Endothelial cell of umbilical vein (primary cell): ENCODE measurements around the gene STUM.

Source experiments
- POLR2AphosphoS5 ChIP-seq: IDR thresholded peaks from 2 replicates; pipeline ENCODE4 v1.6.1; 2012; ENCODE audit warnings: low read depth, mild to moderate bottlenecking, control low read depth, low read length, moderate library complexity; ENCODE audit not compliant: insufficient read depth
- TF ChIP-seq, protein P1 (sequence below), 2 donors: IDR thresholded peaks; 1 replicate in 1 of 2; 2 replicates in 1 of 2; pipeline ENCODE4 v1.5.1; 2011; ENCODE audit warnings: low read length in 2 of 2, mild to moderate bottlenecking in 2 of 2, moderate library complexity in 2 of 2, control low read depth in 1 of 2, inconsistent platforms in 1 of 2, low read depth in 1 of 2; ENCODE audit not compliant: insufficient read depth in 1 of 2; ENCODE audit errors: extremely low read depth in 1 of 2

DNA sequence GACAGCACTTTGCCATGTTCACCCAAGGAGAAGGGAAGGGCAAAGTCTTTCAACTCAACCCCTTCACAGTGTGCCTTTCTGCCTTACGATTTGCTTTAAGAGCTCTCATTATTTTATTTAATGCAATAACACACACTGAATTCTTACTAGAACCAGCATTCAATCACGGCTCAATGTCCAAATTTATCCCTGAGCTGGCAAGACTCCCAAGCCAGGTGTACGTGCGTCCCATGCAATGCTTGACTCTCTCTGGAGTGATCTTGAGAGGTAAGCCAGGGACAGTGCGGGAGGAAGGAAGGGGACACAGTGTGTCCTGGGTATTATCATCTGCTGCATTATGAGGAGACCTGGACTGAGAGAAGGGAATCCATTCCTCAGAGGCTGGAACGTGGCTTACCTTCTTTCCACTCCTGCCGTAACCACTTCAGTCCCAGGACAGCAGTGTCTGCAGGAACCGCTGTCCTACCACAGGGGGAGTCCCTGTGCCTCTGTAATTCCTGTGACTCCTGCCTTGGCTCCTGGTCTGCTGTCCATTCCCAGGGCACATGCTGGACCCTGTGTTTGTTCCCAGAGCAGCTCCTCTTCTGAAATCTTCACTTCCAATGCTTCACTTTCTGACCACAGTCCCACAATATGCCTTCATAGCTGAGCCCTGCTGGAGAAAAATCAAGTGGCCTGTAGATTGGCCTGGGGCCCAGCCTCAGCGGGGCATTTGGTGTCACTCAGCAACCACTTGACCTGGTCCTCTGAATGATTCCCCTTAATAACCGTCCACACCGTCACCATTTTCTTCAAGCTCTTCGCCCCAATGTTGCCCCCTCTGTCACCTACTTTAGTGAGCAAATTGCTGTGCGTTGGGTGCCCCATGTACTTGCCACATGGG is 28.6 kb upstream of the STUM start:
- TF ChIP-seq, protein P1, sequence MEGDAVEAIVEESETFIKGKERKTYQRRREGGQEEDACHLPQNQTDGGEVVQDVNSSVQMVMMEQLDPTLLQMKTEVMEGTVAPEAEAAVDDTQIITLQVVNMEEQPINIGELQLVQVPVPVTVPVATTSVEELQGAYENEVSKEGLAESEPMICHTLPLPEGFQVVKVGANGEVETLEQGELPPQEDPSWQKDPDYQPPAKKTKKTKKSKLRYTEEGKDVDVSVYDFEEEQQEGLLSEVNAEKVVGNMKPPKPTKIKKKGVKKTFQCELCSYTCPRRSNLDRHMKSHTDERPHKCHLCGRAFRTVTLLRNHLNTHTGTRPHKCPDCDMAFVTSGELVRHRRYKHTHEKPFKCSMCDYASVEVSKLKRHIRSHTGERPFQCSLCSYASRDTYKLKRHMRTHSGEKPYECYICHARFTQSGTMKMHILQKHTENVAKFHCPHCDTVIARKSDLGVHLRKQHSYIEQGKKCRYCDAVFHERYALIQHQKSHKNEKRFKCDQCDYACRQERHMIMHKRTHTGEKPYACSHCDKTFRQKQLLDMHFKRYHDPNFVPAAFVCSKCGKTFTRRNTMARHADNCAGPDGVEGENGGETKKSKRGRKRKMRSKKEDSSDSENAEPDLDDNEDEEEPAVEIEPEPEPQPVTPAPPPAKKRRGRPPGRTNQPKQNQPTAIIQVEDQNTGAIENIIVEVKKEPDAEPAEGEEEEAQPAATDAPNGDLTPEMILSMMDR (IDR thresholded peaks at IDR 0.05; ENCODE audit: extremely low read depth in 1 of 2, insufficient read depth in 1 of 2, low read depth in 1 of 2, low read length in 2 of 2), result no peak
- no peak for TF ChIP-seq POLR2AphosphoS5
